ENCODE data around the gene RAC2.
"Not testable (repeated sequence)": the region's sequence is repeated elsewhere in the genome, so short reads cannot be mapped to it uniquely, and the experiment has no call there.

RAC2 gene

GRCh38 chr22:37254867-37255233, 10.8 kb upstream of the RAC2 start:
- DNase-seq (ENCODE audit: low read depth), result no peak

- no peak for DNase-seq (ENCODE audit: low read depth)
Measured at GRCh38 chr22:37254209-37254866, 10.3 kb upstream of the RAC2 start.

- no peak for DNase-seq (ENCODE audit: low read depth)
Measured at GRCh38 chr22:37253126-37253660, 9.1 kb upstream of the RAC2 start.

- not testable (repeated sequence) for DNase-seq (ENCODE audit: low read depth)
Measured at GRCh38 chr22:37251836-37252235, 7.8 kb upstream of the RAC2 start.

GRCh38 chr22:37249986-37250385, 5.9 kb upstream of the RAC2 start:
- DNase-seq (ENCODE audit: low read depth), result no peak

- DNase-seq (ENCODE audit: low read depth), result no peak
Measured at GRCh38 chr22:37248251-37248650, 4.2 kb upstream of the RAC2 start.

GRCh38 chr22:37245740-37246139, 1.7 kb upstream of the RAC2 start:
- DNase-seq (ENCODE audit: low read depth), result no peak

- DNase-seq (ENCODE audit: low read depth), result no peak
Measured at GRCh38 chr22:37244922-37245722, 1.1 kb upstream of the RAC2 start.

- DNase-seq (ENCODE audit: low read depth), result no peak
Measured at GRCh38 chr22:37243402-37244113, 511 bp downstream of the RAC2 start.

- DNase-seq (ENCODE audit: low read depth), result no peak
Measured at GRCh38 chr22:37242395-37242918, 1.6 kb downstream of the RAC2 start.

- DNase-seq (ENCODE audit: low read depth), result no peak
Measured at GRCh38 chr22:37241351-37242142, 2.5 kb downstream of the RAC2 start.

- no peak for DNase-seq (ENCODE audit: low read depth)
Measured at GRCh38 chr22:37240941-37241320, 3.1 kb downstream of the RAC2 start.

GRCh38 chr22:37240240-37240940, 3.7 kb downstream of the RAC2 start:
- no peak for DNase-seq (ENCODE audit: low read depth)

GRCh38 chr22:37239336-37240239, 4.5 kb downstream of the RAC2 start:
- DNase-seq (ENCODE audit: low read depth), result no peak

GRCh38 chr22:37237371-37238268, 6.4 kb downstream of the RAC2 start:
- no peak for DNase-seq (ENCODE audit: low read depth)

- DNase-seq (ENCODE audit: low read depth), result no peak
Measured at GRCh38 chr22:37235897-37236607, 8.0 kb downstream of the RAC2 start.

- DNase-seq (ENCODE audit: low read depth), result no peak
Measured at GRCh38 chr22:37234736-37235711, 9.0 kb downstream of the RAC2 start.
